Measurements from ENCODE around the gene TBC1D17. TPM values are rescaled to one million over a fixed set of nuclear protein-coding genes. Genes with fewer than 3 reads are reported as not detected.

TBC1D17 gene
- total RNA-seq, 6 experiments from 2014 or later: 12.6 to 38.1 (median 27.8) TPM

DNA sequence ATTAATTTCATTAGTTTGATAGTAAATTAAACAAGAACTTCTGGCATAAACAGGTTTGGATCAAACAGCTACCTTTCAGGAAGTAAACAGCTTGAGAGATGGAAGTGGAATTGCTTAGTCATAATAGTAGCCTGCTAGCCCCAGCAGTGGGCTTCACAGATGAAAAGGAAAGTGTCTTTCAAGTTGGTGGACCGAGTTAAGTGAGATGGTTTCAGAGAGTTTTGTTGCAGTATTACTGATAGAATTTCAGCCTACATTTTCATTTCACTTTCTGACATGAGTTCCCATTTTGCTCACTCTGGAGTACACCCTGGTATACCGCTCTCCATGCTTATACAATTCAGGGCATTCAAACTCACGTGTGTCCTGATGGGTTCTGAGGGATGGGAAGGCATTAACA lies 28.6 kb upstream of the TBC1D17 start:
- Histone ChIP-seq H3K4me1 (peaks cover 0 to 22% (median 6%) of the 10 kb centered on the region in 4 donors), H3K27ac (no peak overlapping the region), H3K36me3 (no peaks in the 10 kb centered on the region), H3K9me3 (no peaks in the 10 kb centered on the region), H3K4me3 (no peak overlapping the region), H3K27me3 (no peaks in the 10 kb centered on the region)
- TF ChIP-seq, protein P1, sequence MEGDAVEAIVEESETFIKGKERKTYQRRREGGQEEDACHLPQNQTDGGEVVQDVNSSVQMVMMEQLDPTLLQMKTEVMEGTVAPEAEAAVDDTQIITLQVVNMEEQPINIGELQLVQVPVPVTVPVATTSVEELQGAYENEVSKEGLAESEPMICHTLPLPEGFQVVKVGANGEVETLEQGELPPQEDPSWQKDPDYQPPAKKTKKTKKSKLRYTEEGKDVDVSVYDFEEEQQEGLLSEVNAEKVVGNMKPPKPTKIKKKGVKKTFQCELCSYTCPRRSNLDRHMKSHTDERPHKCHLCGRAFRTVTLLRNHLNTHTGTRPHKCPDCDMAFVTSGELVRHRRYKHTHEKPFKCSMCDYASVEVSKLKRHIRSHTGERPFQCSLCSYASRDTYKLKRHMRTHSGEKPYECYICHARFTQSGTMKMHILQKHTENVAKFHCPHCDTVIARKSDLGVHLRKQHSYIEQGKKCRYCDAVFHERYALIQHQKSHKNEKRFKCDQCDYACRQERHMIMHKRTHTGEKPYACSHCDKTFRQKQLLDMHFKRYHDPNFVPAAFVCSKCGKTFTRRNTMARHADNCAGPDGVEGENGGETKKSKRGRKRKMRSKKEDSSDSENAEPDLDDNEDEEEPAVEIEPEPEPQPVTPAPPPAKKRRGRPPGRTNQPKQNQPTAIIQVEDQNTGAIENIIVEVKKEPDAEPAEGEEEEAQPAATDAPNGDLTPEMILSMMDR (IDR thresholded peaks at IDR 0.05): no peak
- no peak for TF ChIP-seq POLR2A (IDR thresholded peaks at IDR 0.05)
- intact Hi-C loops (cut with DNase I): no loop called here
- DNase-seq: no peak
- WGBS (ENCODE audit: insufficient coverage, low coverage, low lambda C conversion rate, missing lambda C conversion rate): 88% methylated on average over 3 of the region's 3 CpGs
- ATAC-seq: no peak

DNA sequence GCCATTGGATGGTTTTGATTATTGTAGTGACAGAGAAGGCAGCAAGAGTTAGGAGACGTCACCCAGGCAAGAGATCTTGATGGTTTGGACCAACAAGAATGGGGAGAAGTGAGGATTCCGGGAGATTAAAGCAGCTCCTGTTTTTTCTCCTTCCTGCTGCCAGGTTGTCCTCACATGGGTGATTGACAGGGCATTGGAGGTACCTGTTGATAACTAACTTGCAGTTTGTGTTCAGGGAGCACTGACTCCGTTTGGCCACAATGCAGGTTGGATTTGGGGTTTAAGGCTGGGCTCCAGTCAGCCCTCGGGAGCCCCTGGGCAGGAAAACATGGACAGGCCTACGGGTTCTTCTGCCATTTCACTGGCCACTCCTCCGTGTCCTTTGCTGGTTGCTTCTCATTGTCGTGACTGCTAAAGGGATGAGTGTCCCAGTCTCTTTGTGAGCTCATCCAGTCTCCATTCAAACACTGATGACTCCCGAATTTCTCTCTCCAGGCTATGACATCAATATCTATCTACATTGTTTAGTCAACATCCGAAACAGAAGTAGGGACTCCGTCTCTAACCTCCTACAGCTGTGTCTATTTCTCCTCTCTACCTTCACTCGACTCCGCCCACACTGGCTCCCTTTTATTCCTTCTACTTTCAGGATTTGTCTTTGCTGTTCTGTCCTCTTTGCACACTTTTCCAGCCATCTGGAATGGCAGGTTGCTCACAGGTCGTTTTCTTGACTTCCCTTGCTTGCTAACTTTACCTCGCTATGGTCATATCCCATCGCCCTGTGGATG lies 27.9 kb upstream of the TBC1D17 start:
- Histone ChIP-seq H3K27me3 (no peaks in the 10 kb centered on the region), H3K4me3 (peak overlapping the region; percentile 55 to 98 (median 91)), H3K36me3 (peaks cover 0 to 3% (median 0%) of the 10 kb centered on the region in 4 donors), H3K4me1 (peaks cover 0 to 22% (median 6%) of the 10 kb centered on the region in 4 donors), H3K27ac (no peak overlapping the region), H3K9me3 (no peaks in the 10 kb centered on the region)
- intact Hi-C loops (cut with DNase I): no loop called here
- DNase-seq (no peak), ATAC-seq (no peak)
- TF ChIP-seq POLR2A (IDR thresholded peaks at IDR 0.05): no peak
- TF ChIP-seq, protein P1 (IDR thresholded peaks at IDR 0.05): no peak
- WGBS (ENCODE audit: insufficient coverage, low coverage, low lambda C conversion rate, missing lambda C conversion rate): 80% methylated on average over 8 of the region's 15 CpGs

DNA sequence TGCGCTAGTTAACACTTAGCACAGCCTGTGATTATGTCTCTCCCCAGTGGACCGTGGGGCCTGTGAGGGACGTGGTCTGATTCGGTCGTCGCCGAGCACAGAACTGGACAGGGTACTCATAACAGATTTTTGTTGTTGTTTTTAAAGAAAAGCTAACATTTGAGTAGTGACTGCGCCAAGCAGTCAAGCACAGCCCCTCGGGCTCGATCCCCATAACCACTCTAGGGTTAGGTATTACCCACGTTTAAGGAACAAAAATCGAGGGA lies 27.3 kb upstream of the TBC1D17 start:
- DNase-seq (peak in 1 of 3 donors; percentile 51), ATAC-seq (peak in 1 of 4 donors; percentile 0)
- Histone ChIP-seq H3K36me3 (peaks cover 0 to 7% (median 0%) of the 10 kb centered on the region in 4 donors), H3K4me1 (peaks cover 0 to 22% (median 6%) of the 10 kb centered on the region in 4 donors), H3K9me3 (no peaks in the 10 kb centered on the region), H3K4me3 (peak overlapping the region; percentile 55 to 98 (median 91)), H3K27ac (peak overlapping the region; percentile 98 to 100 (median 99)), H3K27me3 (no peaks in the 10 kb centered on the region)
- intact Hi-C loops (cut with DNase I): no loop called here
- 61% methylated on average over 10 of the region's 12 CpGs for WGBS (ENCODE audit: insufficient coverage, low coverage, low lambda C conversion rate, missing lambda C conversion rate)
- TF ChIP-seq, protein P1 (IDR thresholded peaks at IDR 0.05): no peak
- no peak for TF ChIP-seq POLR2A (IDR thresholded peaks at IDR 0.05)

DNA sequence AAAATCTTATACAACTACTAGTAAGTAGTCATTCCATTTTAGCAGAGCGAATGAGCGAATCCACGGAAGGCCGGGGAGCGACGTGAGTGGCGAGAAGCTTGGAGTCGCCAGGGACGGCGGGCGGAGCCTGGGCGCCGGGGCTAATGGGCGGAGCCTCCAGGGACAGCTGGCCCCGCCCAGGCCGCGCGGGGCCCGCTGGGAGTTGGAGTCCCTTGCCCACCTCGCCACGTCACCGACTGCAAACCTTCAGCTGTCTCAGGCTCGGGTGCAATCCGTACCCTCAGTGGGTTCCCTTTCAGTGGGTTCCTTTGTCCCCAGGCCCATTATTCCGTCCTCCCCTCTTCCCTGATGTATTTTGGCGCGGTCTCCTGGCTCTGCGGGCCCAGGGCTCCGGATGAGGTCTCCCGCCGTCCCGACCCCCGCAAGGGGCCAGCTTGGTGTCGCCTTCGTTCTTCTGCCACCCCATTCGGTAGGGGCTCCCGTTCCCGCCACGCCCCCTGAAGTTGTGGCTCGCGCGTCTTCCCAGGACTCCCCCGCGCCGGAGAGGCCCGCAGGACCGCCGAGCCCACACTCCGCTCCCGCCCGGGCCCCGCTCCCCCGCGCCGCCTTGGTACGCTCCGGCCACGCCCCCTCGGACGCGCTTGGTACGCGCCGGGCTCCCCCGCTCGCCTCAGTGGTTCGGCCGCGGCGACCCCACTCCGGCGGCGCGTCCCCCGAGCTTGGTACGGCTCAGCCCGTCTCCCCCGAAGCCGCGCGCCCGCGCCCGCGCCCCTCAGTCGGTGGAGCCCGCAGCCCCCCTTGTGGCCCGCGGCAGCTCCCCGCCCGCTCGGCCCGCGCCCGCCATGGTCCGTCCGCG lies 26.8 kb upstream of the TBC1D17 start, which contains the start of gene PTOV1:
Gene PTOV1, plus strand, starts transcription at position 673 of the 856 bp plus-strand sequence.
- WGBS (ENCODE audit: insufficient coverage, low coverage, low lambda C conversion rate, missing lambda C conversion rate): 0% methylated on average over 9 of the region's 98 CpGs
- peak; percentile 83 for TF ChIP-seq POLR2A (IDR thresholded peaks at IDR 0.05)
- TF ChIP-seq, protein P1 (IDR thresholded peaks at IDR 0.05): no peak
- DNase-seq (peak; percentile 93 to 94 (median 94)), ATAC-seq (peak; percentile 91 to 97 (median 94))
- Histone ChIP-seq H3K4me1 (peaks cover 0 to 22% (median 6%) of the 10 kb centered on the region in 4 donors), H3K9me3 (no peaks in the 10 kb centered on the region), H3K27ac (peak within 1 kb of the TSS; percentile 98 to 100 (median 99)), H3K27me3 (no peaks in the 10 kb centered on the region), H3K36me3 (peaks cover 0 to 10% (median 0%) of the 10 kb centered on the region in 4 donors), H3K4me3 (peak within 1 kb of the TSS; percentile 55 to 98 (median 91))
- intact Hi-C loops (cut with DNase I): no loop called here
